Osteocyte (in vitro differentiated cells): Measurements from ENCODE around the gene COMTD1. TPM values are rescaled to one million over a fixed set of nuclear protein-coding genes. Genes with fewer than 3 reads are reported as not detected.

ENCODE experiments used
- DNase-seq: peaks from one replicate; pipeline ENCODE4 v3.0.0; 2021; ENCODE audit warnings: mixed read lengths; ENCODE audit not compliant: unreplicated experiment; ENCODE audit errors: extremely low spot score
- H3K27ac Mint-ChIP-seq: one replicate; pipeline ENCODE4 v1.8.0; 2021; ENCODE audit warnings: mild to moderate bottlenecking, mixed read lengths; ENCODE audit not compliant: unreplicated experiment
- H3K27me3 Mint-ChIP-seq: one replicate; pipeline ENCODE4 v1.8.0; 2021; ENCODE audit warnings: mixed read lengths; ENCODE audit not compliant: unreplicated experiment
- H3K36me3 Mint-ChIP-seq: one replicate; pipeline ENCODE4 v1.8.0; 2021; ENCODE audit warnings: mixed read lengths; ENCODE audit not compliant: unreplicated experiment
- H3K4me1 Mint-ChIP-seq: one replicate; pipeline ENCODE4 v1.8.0; 2021; ENCODE audit warnings: mixed read lengths; ENCODE audit not compliant: unreplicated experiment
- H3K4me3 Mint-ChIP-seq: one replicate; pipeline ENCODE4 v1.8.0; 2021; ENCODE audit warnings: mild to moderate bottlenecking, moderate library complexity, mixed read lengths; ENCODE audit not compliant: unreplicated experiment
- H3K9me3 Mint-ChIP-seq: one replicate; pipeline ENCODE4 v1.8.0; 2021; ENCODE audit warnings: mixed read lengths; ENCODE audit not compliant: unreplicated experiment
- total RNA-seq: library from RNA; stranded (reverse); gene quantifications from 2 replicates; pipeline ENCODE4 v1.2.1, GENCODE V29; 2021
- TF ChIP-seq, protein P1 (sequence below): fragments of 200-600 bp; sonication (generic); IDR thresholded peaks from 2 replicates; pipeline ENCODE4 v1.5.0; 2021; ENCODE audit warnings: antibody characterized with exemption, mild to moderate bottlenecking, moderate library complexity

COMTD1 gene
- total RNA-seq, 1 donor from 2014 or later, result 12.9 TPM

DNA sequence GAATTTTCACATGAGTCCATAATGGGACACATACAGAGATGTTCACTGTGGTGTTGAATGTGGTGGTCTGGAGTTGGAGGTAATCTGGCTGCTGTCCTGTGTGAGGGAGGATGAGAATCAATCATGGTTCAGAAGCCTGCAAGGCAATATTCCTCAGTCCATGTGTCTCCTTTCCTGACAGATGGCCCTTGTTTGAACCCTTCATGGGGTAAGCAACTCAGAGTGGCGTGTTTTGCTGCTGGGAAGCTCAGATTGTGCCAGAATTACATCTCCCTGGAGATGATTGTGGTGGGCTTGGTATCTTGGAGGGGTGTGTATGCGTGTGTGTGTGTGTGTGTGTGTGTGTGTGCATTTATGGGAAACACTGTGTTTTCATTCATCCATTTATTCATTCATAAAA lies 44.5 kb upstream of the COMTD1 start:
- Mint-ChIP-seq H3K36me3 (no peaks in the 10 kb centered on the region), H3K27me3 (peaks cover 34% of the 10 kb centered on the region), H3K9me3 (no peaks in the 10 kb centered on the region), H3K4me3 (no peak overlapping the region), H3K4me1 (peaks cover 12% of the 10 kb centered on the region), H3K27ac (no peak overlapping the region)
- TF ChIP-seq, protein P1, sequence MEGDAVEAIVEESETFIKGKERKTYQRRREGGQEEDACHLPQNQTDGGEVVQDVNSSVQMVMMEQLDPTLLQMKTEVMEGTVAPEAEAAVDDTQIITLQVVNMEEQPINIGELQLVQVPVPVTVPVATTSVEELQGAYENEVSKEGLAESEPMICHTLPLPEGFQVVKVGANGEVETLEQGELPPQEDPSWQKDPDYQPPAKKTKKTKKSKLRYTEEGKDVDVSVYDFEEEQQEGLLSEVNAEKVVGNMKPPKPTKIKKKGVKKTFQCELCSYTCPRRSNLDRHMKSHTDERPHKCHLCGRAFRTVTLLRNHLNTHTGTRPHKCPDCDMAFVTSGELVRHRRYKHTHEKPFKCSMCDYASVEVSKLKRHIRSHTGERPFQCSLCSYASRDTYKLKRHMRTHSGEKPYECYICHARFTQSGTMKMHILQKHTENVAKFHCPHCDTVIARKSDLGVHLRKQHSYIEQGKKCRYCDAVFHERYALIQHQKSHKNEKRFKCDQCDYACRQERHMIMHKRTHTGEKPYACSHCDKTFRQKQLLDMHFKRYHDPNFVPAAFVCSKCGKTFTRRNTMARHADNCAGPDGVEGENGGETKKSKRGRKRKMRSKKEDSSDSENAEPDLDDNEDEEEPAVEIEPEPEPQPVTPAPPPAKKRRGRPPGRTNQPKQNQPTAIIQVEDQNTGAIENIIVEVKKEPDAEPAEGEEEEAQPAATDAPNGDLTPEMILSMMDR, result no peak
- DNase-seq, result no peak

DNA sequence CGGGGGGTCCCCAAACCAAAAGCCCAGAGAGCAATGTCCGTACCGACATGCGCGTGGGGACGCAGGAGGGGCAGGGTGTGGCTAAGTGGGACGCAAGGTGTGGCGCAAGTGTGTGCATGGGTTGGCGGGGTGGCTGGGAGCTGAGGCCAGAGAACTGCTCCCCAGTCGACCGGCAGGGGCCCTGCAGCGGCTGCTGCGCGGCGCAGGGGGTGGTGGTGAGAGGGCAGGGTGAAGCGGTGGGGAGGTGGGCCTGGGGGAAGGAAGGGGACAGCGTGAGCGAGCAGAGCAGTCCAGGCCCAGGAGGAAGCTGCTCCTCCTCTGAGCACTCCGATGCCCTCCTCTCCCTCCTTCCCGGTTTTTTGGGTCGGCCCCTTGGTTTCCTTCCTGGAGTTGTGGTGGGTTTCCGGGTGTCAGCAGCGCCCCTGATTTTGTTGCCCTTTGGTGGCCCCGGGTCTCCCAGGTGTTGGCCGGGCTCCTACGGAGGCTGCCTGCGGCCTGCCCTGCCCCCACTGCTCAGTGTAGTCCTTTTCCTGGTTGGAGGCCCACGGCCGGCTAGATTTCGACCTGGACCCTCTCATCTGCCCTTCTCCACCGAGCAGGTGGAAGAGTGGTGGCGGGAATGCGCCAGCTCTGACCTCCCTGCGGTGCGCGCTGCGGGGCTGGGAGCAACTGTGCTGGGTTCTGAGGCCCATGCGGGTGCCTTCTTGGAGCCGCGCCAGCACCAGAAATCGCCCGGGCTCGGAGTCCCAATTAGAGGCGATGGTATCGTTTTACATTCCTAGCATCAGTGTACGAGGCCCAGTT lies 40.5 kb upstream of the COMTD1 start:
- TF ChIP-seq, protein P1, result no peak
- no peak for DNase-seq
- peaks cover 8% of the 10 kb centered on the region for H3K4me1 Mint-ChIP-seq
- H3K27ac Mint-ChIP-seq, result no peak overlapping the region
- H3K36me3 Mint-ChIP-seq, result no peaks in the 10 kb centered on the region
- no peaks in the 10 kb centered on the region for H3K9me3 Mint-ChIP-seq
- peaks cover 26% of the 10 kb centered on the region for H3K27me3 Mint-ChIP-seq
- no peak overlapping the region for H3K4me3 Mint-ChIP-seq

DNA sequence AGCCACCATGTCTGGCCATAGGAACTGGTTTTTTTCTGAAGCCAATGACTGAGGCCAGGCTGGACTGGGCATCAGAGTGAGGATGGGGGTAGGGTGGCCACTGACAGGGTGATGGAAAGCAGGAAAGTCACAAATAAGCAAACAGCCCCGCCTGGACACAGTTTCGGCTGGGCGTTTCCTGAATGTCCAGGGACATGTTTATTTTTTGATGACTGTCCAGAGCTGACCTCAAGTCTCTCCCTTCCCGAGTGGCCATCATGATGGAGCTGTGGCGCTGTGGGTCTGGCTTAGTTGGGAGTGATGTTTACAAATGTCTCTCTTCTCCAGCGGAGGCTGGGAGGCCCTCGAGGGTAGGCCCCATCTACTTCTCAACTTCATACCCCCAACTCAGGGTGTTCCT lies 37.1 kb upstream of the COMTD1 start:
- Mint-ChIP-seq H3K27ac (no peak overlapping the region), H3K9me3 (no peaks in the 10 kb centered on the region), H3K4me1 (peaks cover 8% of the 10 kb centered on the region), H3K4me3 (no peak overlapping the region), H3K36me3 (no peaks in the 10 kb centered on the region), H3K27me3 (no peaks in the 10 kb centered on the region)
- TF ChIP-seq, protein P1, result no peak
- no peak for DNase-seq

DNA sequence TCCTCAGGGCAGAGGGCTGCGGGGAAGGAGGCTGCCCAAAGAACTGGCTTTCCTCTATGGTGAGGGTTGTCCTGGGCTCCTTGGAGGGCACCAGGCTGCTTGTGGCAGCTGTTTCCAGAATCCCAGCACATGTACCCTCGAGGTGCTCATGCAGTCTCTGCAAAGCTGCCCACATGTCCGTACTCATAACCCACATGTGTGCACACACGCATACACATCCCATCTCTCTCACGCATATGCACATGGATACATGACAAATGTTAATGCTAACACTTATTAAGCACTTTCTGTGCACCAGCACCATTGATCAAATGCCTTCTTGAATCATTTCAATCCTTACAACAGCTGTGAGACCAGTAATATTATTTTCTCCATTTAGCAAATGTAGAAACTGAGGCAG lies 36.3 kb upstream of the COMTD1 start:
- no peak overlapping the region for H3K4me3 Mint-ChIP-seq
- H3K27me3 Mint-ChIP-seq, result no peaks in the 10 kb centered on the region
- no peak overlapping the region for H3K27ac Mint-ChIP-seq
- no peaks in the 10 kb centered on the region for H3K9me3 Mint-ChIP-seq
- H3K36me3 Mint-ChIP-seq, result no peaks in the 10 kb centered on the region
- peaks cover 8% of the 10 kb centered on the region for H3K4me1 Mint-ChIP-seq
- TF ChIP-seq, protein P1, result no peak
- DNase-seq, result no peak

DNA sequence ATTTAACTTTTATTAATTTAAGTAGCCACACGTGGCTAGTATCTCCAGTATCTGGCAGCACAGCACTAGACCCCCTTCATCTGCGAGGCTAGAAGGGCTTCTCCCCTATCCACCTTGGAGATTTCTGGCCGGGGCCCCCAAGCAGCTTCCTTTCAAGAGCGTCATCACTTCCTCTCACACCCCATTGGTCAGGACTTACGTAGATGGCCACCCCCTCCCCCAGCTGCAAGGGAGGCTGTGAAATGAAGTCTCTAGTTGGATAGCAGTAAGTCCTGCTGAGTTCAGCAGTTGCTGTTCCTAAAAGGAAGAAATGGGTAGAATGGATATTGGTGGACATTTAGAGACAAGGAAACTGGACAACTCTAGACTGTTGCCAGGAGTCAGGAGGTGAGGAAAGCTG lies 33.8 kb upstream of the COMTD1 start:
- no peak overlapping the region for H3K27ac Mint-ChIP-seq
- no peak overlapping the region for H3K4me3 Mint-ChIP-seq
- no peaks in the 10 kb centered on the region for H3K36me3 Mint-ChIP-seq
- H3K27me3 Mint-ChIP-seq, result no peaks in the 10 kb centered on the region
- H3K4me1 Mint-ChIP-seq, result peaks cover 8% of the 10 kb centered on the region
- TF ChIP-seq, protein P1, result no peak
- DNase-seq, result no peak
- H3K9me3 Mint-ChIP-seq, result no peaks in the 10 kb centered on the region
